ENCODE data around the gene SH3RF3. TPM values are rescaled to one million over a fixed set of nuclear protein-coding genes. Genes with fewer than 3 reads are reported as not detected.

SH3RF3 gene
- polyA plus RNA-seq, 1 donor (not counting 4 experiments of a cell fraction or from before 2014, with no cell fraction given) = 0.08 TPM

DNA sequence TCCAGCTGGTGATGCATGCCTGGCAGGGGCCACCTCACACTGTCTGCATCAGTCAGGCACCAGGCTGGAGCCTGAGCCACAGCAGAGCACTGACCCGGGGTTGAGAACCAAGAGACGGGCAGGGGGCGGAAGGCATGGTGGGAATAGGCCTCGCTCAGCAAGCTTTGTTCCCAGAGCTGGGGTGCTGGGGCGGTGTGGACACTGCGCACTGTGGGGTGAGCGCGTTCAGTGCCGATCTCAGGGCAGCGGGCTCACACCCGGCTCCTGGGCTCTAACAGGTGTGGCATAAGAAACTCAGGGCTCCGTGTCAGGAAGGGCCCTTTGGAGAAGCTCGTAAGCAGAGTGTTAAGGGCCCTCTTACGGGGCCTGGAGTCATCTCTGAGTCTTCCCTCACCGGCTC lies 15.7 kb downstream of the SH3RF3 start:
- H3K9me1 ChIP-seq (ENCODE audit: control insufficient read depth, extremely low read depth, insufficient read depth, low read length) = no peaks in the 10 kb centered on the region
- dilution Hi-C loops (cut with MboI; ENCODE audit: extremely low pct_ligation_motif_present, low sequenced_read_pairs) = no loop called here
- no peak overlapping the region for H2AFZ ChIP-seq (ENCODE audit: control insufficient read depth, low read length)
- no peaks in the 10 kb centered on the region for H3K9me3 ChIP-seq (ENCODE audit: control insufficient read depth, low read depth, low read length)
- H3K79me2 ChIP-seq (ENCODE audit: control insufficient read depth, insufficient read depth, low read length) = no peaks in the 10 kb centered on the region
- TF ChIP-seq EZH2 (IDR thresholded peaks at IDR 0.05; ENCODE audit: low read length) = no peak
- TF ChIP-seq, protein P1, sequence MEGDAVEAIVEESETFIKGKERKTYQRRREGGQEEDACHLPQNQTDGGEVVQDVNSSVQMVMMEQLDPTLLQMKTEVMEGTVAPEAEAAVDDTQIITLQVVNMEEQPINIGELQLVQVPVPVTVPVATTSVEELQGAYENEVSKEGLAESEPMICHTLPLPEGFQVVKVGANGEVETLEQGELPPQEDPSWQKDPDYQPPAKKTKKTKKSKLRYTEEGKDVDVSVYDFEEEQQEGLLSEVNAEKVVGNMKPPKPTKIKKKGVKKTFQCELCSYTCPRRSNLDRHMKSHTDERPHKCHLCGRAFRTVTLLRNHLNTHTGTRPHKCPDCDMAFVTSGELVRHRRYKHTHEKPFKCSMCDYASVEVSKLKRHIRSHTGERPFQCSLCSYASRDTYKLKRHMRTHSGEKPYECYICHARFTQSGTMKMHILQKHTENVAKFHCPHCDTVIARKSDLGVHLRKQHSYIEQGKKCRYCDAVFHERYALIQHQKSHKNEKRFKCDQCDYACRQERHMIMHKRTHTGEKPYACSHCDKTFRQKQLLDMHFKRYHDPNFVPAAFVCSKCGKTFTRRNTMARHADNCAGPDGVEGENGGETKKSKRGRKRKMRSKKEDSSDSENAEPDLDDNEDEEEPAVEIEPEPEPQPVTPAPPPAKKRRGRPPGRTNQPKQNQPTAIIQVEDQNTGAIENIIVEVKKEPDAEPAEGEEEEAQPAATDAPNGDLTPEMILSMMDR (optimal IDR thresholded peaks at IDR 0.05 in 1 of 3, IDR thresholded peaks at IDR 0.05 in 1 of 3, conservative IDR thresholded peaks at IDR 0.05 in 1 of 3; ENCODE audit: extremely low read depth in 1 of 3, insufficient read depth in 2 of 3, low read length in 3 of 3) = no peak
- DNase-seq (ENCODE audit: low read depth, low spot score) (no peak), FAIRE-seq (no peak)
- no peaks in the 10 kb centered on the region for H4K20me1 ChIP-seq (ENCODE audit: control insufficient read depth, extremely low read depth, insufficient read depth, low read length)
- no peaks in the 10 kb centered on the region for H3K36me3 ChIP-seq (ENCODE audit: control insufficient read depth in 2 of 2, extremely low read depth in 1 of 2, insufficient read depth in 2 of 2, low read length in 2 of 2)
- peaks cover 28% of the 10 kb centered on the region for H3K27me3 ChIP-seq (ENCODE audit: control insufficient read depth, extremely low read depth, insufficient read depth, low read length)
- no peak overlapping the region for H3K4me3 ChIP-seq (ENCODE audit: control insufficient read depth in 2 of 3, extremely low read depth in 1 of 3, insufficient read depth in 2 of 3, low read depth in 1 of 3, low read length in 3 of 3)
- H3K4me2 ChIP-seq (ENCODE audit: control insufficient read depth, extremely low read depth, insufficient read depth, low read depth, low read length) = no peak overlapping the region
- H3K4me1 ChIP-seq (ENCODE audit: control insufficient read depth, extremely low read depth, insufficient read depth, low read length) = no peaks in the 10 kb centered on the region
- no peak overlapping the region for H3K9ac ChIP-seq (ENCODE audit: control insufficient read depth, extremely low read depth, insufficient read depth, low read length)
- H3K27ac ChIP-seq (ENCODE audit: control insufficient read depth, insufficient read depth, low read length) = no peak overlapping the region

DNA sequence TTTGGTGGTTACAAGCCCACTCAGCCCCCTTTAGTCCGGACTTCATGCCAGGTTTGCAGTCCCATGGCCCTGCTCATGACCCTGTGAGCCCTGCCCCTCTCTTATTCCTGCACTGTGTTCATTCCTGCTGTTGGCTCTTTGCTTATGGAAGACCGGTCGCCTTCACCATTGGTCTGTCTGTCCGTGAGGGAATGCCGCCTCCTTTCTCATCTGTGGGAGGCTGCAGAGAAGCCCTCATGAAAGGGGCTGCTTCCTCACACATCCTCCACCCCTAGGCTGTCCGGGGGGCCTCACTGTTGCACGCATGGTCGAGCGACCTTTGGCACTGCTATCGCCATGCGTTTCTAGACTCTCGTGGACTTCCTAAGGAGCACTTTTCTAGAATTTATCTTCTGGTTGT lies 16.3 kb downstream of the SH3RF3 start:
- Histone ChIP-seq H3K9me1 (ENCODE audit: control insufficient read depth, extremely low read depth, insufficient read depth, low read length) (no peaks in the 10 kb centered on the region), H3K4me2 (ENCODE audit: control insufficient read depth, extremely low read depth, insufficient read depth, low read depth, low read length) (no peak overlapping the region), H3K4me1 (ENCODE audit: control insufficient read depth, extremely low read depth, insufficient read depth, low read length) (no peaks in the 10 kb centered on the region), H4K20me1 (ENCODE audit: control insufficient read depth, extremely low read depth, insufficient read depth, low read length) (no peaks in the 10 kb centered on the region), H3K9ac (ENCODE audit: control insufficient read depth, extremely low read depth, insufficient read depth, low read length) (no peak overlapping the region), H3K4me3 (ENCODE audit: control insufficient read depth in 2 of 3, extremely low read depth in 1 of 3, insufficient read depth in 2 of 3, low read depth in 1 of 3, low read length in 3 of 3) (no peak overlapping the region), H2AFZ (ENCODE audit: control insufficient read depth, low read length) (no peak overlapping the region), H3K27ac (ENCODE audit: control insufficient read depth, insufficient read depth, low read length) (no peak overlapping the region), H3K79me2 (ENCODE audit: control insufficient read depth, insufficient read depth, low read length) (no peaks in the 10 kb centered on the region), H3K9me3 (ENCODE audit: control insufficient read depth, low read depth, low read length) (no peaks in the 10 kb centered on the region), H3K27me3 (ENCODE audit: control insufficient read depth, extremely low read depth, insufficient read depth, low read length) (peaks cover 30% of the 10 kb centered on the region), H3K36me3 (ENCODE audit: control insufficient read depth in 2 of 2, extremely low read depth in 1 of 2, insufficient read depth in 2 of 2, low read length in 2 of 2) (no peaks in the 10 kb centered on the region)
- TF ChIP-seq, protein P1 (optimal IDR thresholded peaks at IDR 0.05 in 1 of 3, IDR thresholded peaks at IDR 0.05 in 1 of 3, conservative IDR thresholded peaks at IDR 0.05 in 1 of 3; ENCODE audit: extremely low read depth in 1 of 3, insufficient read depth in 2 of 3, low read length in 3 of 3) = no peak
- no peak for TF ChIP-seq EZH2 (IDR thresholded peaks at IDR 0.05; ENCODE audit: low read length)
- dilution Hi-C loops (cut with MboI; ENCODE audit: extremely low pct_ligation_motif_present, low sequenced_read_pairs) = no loop called here
- DNase-seq (ENCODE audit: low read depth, low spot score) = no peak
- no peak for FAIRE-seq

Data from keratinocyte (primary cell).